ENCODE data around the gene GNA15.
"Not testable (repeated sequence)": the region's sequence is repeated elsewhere in the genome, so short reads cannot be mapped to it uniquely, and the experiment has no call there.

GNA15 gene

DNA sequence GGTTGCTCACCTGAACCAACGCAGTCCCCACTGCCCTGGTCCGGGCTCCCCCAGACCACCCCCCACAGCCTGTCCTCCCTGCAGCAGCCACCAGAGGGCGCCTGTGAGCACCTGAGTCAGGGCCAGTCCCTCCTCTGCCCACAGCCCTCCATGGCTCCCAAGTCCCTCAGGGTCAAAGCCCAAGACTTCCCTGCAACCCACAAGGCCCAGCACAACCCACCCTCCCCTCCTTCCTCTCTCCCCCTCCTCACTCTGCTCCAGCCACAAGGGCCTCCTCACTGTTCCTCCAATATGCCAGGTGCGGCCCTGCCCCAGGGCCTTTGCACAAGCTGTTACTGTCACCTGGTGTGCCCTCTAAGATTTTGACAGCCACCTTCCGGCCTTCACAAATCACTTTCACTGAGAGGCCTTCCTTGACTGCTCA, 10.9 kb downstream of the GNA15 start:
- peak; percentile 35 to 63 for DNase-seq (ENCODE audit: low read depth in 1 of 2, low spot score in 1 of 2)

- DNase-seq (ENCODE audit: low read depth in 1 of 2, low spot score in 1 of 2): no peak
Measured at GRCh38 chr19:3148503-3148902, 12.7 kb downstream of the GNA15 start.

DNA sequence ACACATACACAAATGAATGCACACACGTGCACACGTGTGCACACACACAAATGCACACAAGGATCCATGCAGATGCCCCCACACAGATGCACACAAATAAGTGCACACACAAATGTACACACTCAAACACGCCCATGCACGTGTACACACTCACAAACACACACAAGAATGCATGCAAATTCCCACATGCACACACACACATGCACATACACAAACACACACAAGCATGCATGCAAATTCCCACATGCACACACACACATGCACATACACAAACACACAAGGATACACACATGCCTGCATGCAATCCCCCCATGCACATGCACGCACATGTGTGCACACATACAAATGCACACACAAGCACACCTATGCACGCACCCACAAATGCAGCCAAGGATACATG, 13.3 kb downstream of the GNA15 start:
- no peak for DNase-seq (ENCODE audit: low read depth in 1 of 2, low spot score in 1 of 2)

DNA sequence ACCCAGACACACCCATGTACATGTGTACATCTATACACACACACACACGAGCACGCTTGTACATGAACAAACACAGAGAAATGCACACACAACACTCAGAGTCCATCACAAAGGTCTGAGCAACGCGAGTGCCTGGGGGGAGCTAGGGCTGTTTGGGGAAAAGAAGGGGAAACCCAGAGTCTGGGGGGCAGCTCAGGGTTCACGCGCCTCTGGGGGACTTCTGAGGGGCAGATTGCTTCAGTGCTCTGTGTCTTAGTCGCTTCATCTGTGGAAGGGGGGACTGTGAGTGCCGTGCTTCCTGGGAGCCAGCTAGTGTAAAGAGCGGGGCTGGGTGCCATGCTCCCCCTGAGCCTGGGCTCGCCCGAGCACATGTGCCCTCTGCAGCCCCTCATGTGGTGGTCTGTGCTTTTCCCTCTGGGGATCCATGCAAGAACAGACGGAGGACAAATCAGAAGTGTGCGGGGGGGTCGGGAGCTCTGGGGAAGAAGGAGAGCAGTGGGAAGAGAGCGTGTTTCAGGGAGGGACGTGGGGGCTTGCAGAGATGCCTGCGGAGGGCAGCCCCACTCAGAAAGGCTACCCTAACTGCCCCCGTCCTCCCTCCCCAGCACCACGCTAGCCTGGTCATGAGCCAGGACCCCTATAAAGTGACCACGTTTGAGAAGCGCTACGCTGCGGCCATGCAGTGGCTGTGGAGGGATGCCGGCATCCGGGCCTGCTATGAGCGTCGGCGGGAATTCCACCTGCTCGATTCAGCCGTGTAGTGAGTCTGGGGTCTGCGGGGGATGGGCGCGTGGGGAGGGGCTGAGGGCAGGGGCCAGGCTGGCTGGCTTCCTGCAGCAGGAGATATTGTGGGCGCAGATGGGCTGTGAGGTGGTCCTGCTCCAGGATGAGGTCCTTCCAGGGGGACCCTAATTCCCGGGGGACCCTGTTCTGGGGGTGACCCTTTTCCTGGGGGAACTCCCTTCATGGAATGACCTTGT, 14.0 kb downstream of the GNA15 start:
- no peak for DNase-seq (ENCODE audit: low read depth in 1 of 2, low spot score in 1 of 2)

DNA sequence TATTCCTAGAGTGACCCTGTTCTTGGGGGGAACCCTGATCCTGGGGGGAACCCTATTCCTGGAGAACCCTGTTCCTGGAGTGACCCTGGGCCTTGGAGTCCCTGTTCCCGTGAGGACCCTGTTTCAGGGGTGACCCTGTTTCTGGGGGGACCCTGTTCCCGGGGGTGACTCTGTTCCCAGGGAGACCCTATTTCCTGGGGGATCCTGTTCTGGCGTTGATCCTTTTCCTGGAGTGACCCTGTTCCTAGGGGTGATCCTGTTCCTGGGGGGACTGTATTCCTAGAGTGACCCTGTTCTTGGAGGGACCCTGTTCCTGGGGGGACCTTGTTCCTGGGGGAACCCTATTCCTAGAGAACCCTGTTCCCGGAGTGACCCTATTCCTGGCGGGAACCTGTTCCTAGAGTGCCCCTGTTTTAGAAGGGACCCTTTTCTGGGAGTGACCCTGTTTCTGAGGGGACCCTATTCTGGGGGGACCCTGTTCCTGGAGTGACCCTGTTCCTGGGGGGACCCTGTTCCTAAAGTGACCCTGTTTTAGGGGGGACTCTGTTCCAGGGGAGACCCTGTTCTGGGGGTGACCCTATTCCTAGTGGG, 15.0 kb downstream of the GNA15 start:
- DNase-seq (ENCODE audit: low read depth in 1 of 2, low spot score in 1 of 2): no peak

- DNase-seq (ENCODE audit: low read depth in 1 of 2, low spot score in 1 of 2): no peak
Measured at GRCh38 chr19:3151563-3152418, 16.0 kb downstream of the GNA15 start.

DNA sequence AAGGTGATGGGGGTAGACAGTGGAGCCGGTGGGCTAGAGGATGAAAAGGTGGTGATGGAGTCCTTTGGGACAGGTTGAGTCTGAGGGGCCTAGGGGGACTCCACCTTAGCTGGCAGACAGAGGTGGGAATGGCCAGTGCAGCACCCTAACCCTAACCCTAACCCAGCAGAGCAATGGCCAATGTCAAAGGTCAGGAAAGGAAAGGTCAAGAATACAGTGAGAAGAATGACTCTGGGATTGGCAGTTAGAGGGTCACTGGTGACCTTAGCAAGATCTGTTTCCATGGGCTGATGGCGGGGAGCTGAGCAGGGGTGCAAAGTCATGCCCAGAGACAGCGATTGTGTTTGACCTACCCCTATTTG, 16.6 kb downstream of the GNA15 start:
- no peak for DNase-seq (ENCODE audit: low read depth in 1 of 2, low spot score in 1 of 2)

DNA sequence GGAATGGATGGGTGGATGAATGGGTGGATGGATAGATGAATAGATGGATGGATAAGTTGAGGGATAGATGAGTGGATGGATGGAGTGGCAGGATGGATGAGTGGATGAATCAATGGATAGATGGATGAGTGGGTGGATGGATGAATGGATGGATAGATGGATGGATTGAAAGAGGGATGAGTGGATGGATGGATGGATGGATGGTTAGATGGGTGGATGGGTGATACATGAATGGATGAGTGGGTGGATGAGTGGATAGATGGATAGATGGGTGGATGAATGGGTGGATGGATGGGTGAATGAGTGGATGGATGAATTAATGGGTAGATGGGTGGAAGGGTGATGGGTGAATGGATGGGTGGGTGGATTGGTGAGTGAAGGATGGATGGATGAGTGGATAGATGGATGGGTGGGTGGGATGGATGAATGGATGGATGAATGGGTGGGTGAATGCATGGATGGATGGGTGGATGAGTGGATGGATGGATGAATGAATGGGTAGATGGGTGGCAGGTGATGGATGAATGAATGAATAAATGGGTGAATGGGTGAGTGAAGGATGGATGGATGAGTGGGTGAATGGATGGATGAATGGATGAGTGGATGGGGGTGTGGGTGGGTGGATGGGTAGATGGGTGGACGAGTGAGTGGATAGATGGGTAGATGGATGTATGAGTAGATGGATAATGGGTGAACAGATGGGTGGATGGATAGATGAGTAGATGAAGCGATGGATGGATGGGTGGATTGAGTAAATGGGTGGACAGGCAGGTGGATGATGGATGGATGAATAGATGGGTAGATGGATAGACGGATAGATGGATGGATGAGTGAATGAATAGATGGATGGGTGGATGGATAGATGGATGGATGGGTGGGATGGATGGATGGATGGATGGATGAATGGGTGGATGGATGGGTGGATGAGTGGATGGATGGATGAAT, 17.7 kb downstream of the GNA15 start:
- DNase-seq (ENCODE audit: low read depth in 1 of 2, low spot score in 1 of 2): no peak

DNA sequence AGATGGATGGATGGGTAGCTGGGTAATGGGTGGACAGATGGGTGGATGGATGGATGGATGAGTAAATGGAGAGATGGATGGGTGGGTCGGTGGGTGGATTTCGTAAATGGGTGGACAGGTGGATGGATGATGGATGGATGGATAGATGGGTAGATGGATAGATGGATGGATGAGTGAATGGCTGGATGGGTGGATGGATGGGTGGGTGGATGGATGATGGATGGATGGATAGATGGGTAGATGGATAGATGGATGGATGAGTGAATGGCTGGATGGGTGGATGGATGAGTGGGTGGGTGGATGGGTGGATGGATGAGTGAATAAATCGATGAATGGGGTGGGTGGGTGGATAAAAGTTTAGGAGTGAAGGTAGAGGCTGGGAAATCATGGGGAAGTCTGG, 18.6 kb downstream of the GNA15 start:
- not testable (repeated sequence) for DNase-seq (ENCODE audit: low read depth in 1 of 2, low spot score in 1 of 2)

DNA sequence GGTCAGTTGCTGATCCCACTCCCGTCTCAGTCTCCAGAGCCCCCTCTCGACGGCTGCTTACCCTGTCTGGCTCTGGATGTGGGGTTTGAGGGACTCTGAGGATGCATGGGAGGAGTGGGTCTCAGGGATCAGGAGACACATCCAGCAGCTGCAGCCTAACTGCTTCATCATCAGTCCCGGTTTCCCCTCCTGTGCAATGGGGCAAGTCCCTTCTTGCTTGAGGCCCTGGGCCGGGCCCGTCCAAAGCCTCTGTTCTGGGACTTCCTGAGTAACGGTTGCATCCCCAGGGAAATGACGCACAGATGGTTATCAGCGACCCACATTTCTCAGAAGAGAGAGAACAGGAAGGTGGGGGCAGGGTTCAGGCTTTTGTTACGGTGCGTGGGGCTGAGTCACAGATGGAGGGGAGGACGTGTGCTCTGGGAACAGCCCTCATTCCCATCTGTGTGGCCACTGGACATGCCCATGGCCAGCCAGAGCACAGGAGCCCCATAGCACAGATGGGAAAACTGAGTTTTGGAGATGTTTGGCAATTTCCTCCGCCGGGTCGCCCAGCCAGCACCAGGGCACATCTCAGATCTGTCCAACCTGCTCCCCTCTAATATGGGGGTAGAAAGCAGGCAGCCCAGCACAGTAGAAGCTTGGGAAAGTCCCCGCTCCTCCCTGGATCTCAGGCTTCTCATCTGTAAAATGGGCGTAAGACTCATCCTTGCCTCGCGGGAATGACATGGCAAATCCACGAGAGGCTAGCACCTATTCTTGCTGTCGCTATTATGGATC, 19.3 kb downstream of the GNA15 start:
- DNase-seq (ENCODE audit: low read depth in 1 of 2, low spot score in 1 of 2): peak; percentile 56 to 61

DNA sequence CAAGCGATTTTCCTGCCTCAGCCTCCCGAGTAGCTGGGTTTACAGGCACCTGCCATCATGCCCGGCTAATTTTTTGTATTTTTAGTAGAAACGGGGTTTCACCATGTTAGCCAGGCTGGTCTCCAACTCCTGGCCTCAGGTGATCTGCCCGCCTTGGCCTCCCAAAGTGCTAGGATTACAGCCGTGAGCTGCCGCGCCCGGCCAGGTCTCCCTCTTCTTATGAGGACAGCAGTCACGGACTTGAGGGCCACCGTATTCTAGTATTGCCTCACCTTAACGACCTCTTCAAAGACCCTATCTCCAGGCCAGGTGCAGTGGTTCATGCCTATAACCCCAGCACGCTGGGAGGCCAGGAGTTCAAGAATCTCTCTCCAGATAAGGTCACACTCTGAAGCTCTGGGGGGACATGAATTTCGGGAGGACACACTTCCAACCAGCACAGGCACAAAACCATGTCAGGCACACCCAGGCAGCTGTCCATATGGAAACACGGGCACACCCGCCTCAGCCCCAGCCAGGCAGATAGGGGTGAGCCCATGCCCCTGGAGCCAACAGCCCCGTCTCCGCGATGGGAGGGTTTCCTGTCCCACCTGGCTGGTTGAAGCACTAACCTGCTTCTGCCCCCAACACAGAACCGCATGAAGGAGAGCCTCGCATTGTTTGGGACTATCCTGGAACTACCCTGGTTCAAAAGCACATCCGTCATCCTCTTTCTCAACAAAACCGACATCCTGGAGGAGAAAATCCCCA, 21.4 kb downstream of the GNA15 start:
- no peak for DNase-seq (ENCODE audit: low read depth in 1 of 2, low spot score in 1 of 2)

DNA sequence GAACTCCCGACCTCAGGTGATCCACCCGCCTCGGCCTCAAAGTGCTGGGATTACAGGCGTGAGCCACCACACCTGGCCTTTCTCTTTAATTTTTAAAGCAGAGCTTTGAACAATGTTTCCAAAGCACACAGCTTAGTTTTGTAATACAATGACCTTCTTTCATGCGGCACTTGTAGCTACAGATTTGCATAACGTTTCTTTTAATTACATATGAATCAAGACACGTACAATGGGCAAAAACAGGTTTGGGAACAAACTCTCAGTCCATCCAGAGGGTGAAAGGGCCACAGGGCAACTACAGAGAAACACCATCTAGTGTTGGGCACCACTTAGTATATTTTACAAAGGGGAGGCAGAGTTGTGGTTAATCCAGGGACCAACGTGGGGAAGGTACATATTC, 23.7 kb downstream of the GNA15 start:
- DNase-seq (ENCODE audit: low read depth in 1 of 2, low spot score in 1 of 2): no peak

- DNase-seq (ENCODE audit: low read depth in 1 of 2, low spot score in 1 of 2): no peak
Measured at GRCh38 chr19:3160219-3160618, 24.4 kb downstream of the GNA15 start.

GRCh38 chr19:3161453-3161852, 25.6 kb downstream of the GNA15 start:
- no peak for DNase-seq (ENCODE audit: low read depth in 1 of 2, low spot score in 1 of 2)

- DNase-seq (ENCODE audit: low read depth in 1 of 2, low spot score in 1 of 2): no peak
Measured at GRCh38 chr19:3162418-3163229, 26.8 kb downstream of the GNA15 start.

DNA sequence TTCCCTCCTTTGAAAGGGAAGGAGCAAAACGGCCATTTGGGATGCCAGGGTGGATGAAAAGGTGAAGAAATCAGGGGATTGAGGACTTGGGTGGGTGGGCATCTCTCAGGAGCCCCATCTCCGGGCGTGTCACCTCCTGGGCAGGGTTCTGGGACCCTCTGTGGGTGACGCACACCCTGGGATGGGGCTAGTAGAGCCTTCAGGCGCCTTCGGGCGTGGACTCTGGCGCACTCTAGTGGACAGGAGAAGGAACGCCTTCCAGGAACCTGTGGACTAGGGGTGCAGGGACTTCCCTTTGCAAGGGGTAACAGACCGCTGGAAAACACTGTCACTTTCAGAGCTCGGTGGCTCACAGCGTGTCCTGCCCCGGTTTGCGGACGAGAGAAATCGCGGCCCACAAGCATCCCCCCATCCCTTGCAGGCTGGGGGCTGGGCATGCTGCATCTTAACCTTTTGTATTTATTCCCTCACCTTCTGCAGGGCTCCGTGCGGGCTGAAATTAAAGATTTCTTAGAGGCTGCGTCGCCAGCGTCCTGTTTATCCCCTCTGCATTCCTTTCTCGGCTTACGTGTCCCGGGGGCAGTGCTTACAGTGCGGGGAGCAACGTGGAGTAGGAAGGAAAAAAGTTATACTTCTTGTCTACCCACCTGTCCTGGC, 27.5 kb downstream of the GNA15 start:
- DNase-seq (ENCODE audit: low read depth in 1 of 2, low spot score in 1 of 2): peak; percentile 46 to 52

- no peak for DNase-seq (ENCODE audit: low read depth in 1 of 2, low spot score in 1 of 2)
Measured at GRCh38 chr19:3163943-3164342, 28.1 kb downstream of the GNA15 start.

Data from stimulated activated CD4-positive, alpha-beta T cell treated with anti-CD3 and anti-CD28 coated beads, Interleukin-15, amount 100 ng/mL, for 1 hour (primary cell).